Measurements from ENCODE around the gene TMEM151B.

The TMEM151B gene

GRCh38 chr6:44294832-44295791 is 24.9 kb downstream of the TMEM151B start:
- Mint-ChIP-seq H3K36me3 (no peaks in the 10 kb centered on the region), H3K9me3 (no peaks in the 10 kb centered on the region), H3K4me3 (no peak overlapping the region), H3K4me1 (peaks cover 5% of the 10 kb centered on the region), H3K27ac (no peak overlapping the region), H3K27me3 (peaks cover 35% of the 10 kb centered on the region)

- H3K27me3 Mint-ChIP-seq: peaks cover 19% of the 10 kb centered on the region
- H3K9me3 Mint-ChIP-seq: no peaks in the 10 kb centered on the region
- H3K4me3 Mint-ChIP-seq: peak overlapping the region; percentile 65
- H3K4me1 Mint-ChIP-seq: peaks cover 5% of the 10 kb centered on the region
- peaks cover 3% of the 10 kb centered on the region for H3K36me3 Mint-ChIP-seq
- no peak overlapping the region for H3K27ac Mint-ChIP-seq
Observed at GRCh38 chr6:44297063-44298038, 27.1 kb downstream of the TMEM151B start.

- peak overlapping the region; percentile 65 for H3K4me3 Mint-ChIP-seq
- H3K27ac Mint-ChIP-seq: no peak overlapping the region
- H3K36me3 Mint-ChIP-seq: peaks cover 3% of the 10 kb centered on the region
- no peaks in the 10 kb centered on the region for H3K9me3 Mint-ChIP-seq
- H3K27me3 Mint-ChIP-seq: peaks cover 16% of the 10 kb centered on the region
- peaks cover 5% of the 10 kb centered on the region for H3K4me1 Mint-ChIP-seq
Observed at GRCh38 chr6:44298055-44298803, 28.0 kb downstream of the TMEM151B start.

DNA sequence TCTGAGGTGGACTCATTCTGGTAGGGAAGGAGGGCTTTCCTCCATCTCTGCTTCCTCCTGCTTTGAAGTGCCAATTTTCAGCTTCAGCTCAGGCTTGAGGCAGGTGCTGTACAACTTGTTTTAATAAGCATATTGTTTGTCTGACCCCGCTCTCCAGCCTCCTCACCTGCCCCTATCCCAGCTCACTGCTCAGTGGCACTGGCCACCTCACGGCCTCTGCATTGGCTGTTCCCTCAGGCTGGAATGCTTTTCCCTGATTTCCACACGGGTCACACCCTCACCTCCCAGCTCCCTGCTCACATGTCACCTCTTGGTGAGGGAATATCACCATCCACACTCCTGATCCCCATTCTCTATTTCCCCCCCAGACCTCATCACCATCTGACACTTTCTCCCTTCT is 28.6 kb downstream of the TMEM151B start:
- Mint-ChIP-seq H3K9me3 (no peaks in the 10 kb centered on the region), H3K36me3 (peaks cover 3% of the 10 kb centered on the region), H3K4me1 (peaks cover 5% of the 10 kb centered on the region), H3K27me3 (peaks cover 13% of the 10 kb centered on the region), H3K27ac (no peak overlapping the region), H3K4me3 (no peak overlapping the region)

GRCh38 chr6:44300292-44300823 is 30.1 kb downstream of the TMEM151B start:
- no peaks in the 10 kb centered on the region for H3K9me3 Mint-ChIP-seq
- H3K27ac Mint-ChIP-seq: no peak overlapping the region
- H3K4me3 Mint-ChIP-seq: no peak overlapping the region
- peaks cover 6% of the 10 kb centered on the region for H3K27me3 Mint-ChIP-seq
- peaks cover 5% of the 10 kb centered on the region for H3K4me1 Mint-ChIP-seq
- peaks cover 3% of the 10 kb centered on the region for H3K36me3 Mint-ChIP-seq

- peaks cover 3% of the 10 kb centered on the region for H3K27me3 Mint-ChIP-seq
- no peak overlapping the region for H3K4me3 Mint-ChIP-seq
- no peaks in the 10 kb centered on the region for H3K9me3 Mint-ChIP-seq
- H3K4me1 Mint-ChIP-seq: peaks cover 5% of the 10 kb centered on the region
- peaks cover 3% of the 10 kb centered on the region for H3K36me3 Mint-ChIP-seq
- H3K27ac Mint-ChIP-seq: no peak overlapping the region
Observed at GRCh38 chr6:44301106-44301505, 30.9 kb downstream of the TMEM151B start.

GRCh38 chr6:44301782-44302564 is 31.7 kb downstream of the TMEM151B start:
- Mint-ChIP-seq H3K36me3 (peaks cover 3% of the 10 kb centered on the region), H3K4me3 (no peak overlapping the region), H3K27ac (no peak overlapping the region), H3K9me3 (no peaks in the 10 kb centered on the region), H3K4me1 (peaks cover 5% of the 10 kb centered on the region), H3K27me3 (no peaks in the 10 kb centered on the region)

- H3K27ac Mint-ChIP-seq: no peak overlapping the region
- no peak overlapping the region for H3K4me3 Mint-ChIP-seq
- H3K27me3 Mint-ChIP-seq: no peaks in the 10 kb centered on the region
- H3K9me3 Mint-ChIP-seq: no peaks in the 10 kb centered on the region
- H3K36me3 Mint-ChIP-seq: peaks cover 3% of the 10 kb centered on the region
- peaks cover 2% of the 10 kb centered on the region for H3K4me1 Mint-ChIP-seq
Observed at GRCh38 chr6:44302856-44303255, 32.6 kb downstream of the TMEM151B start.

GRCh38 chr6:44303842-44304241 is 33.6 kb downstream of the TMEM151B start:
- H3K27ac Mint-ChIP-seq: no peak overlapping the region
- H3K36me3 Mint-ChIP-seq: peaks cover 3% of the 10 kb centered on the region
- H3K27me3 Mint-ChIP-seq: no peaks in the 10 kb centered on the region
- H3K4me3 Mint-ChIP-seq: no peak overlapping the region
- H3K9me3 Mint-ChIP-seq: no peaks in the 10 kb centered on the region
- H3K4me1 Mint-ChIP-seq: no peaks in the 10 kb centered on the region

DNA sequence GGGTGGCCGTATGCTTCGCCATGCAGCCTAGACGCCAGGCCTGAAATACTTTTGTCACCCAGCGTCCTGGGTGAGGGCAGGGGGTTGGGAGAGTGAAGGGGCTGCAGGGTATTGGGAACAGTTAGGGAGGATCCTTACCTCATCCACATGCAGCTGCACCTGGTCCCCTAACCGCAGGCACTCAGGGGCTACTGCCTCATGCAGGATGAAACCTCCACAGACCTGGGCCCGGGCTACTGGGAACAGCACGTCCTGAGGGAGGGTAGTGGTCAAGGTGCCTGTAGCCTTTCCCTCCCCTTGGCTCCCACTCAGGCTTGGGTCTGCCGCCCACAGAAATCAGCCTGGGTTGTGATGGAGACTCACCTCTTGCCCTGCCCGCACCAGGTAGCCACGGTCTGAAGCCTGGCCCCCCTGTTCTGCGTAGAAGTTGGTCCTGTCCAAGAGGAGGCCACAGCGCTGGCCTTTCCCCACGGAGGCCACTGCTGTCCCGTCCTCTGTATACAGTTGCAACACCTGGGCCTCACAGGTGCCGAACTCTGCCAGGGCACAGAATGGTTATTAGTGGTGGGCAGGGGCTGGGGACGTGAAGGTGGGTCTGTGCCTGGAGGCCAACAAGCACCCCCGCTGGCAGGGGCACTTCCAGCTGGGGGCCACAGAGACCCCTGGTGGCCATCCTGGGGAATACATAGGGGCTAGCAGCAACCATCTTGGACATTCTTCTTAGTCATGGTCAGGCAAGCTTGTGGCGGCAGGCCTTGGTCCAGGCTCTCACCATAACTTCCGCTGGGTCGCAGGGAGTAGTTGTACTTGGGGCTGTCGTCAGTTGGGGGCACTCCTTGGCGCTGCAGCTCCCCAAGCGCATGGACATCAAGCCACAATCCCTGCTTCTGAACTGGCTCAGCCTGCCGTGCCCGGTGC is 34.3 kb downstream of the TMEM151B start:
- Mint-ChIP-seq H3K36me3 (peaks cover 3% of the 10 kb centered on the region), H3K4me3 (no peak overlapping the region), H3K4me1 (no peaks in the 10 kb centered on the region), H3K27me3 (no peaks in the 10 kb centered on the region), H3K27ac (no peak overlapping the region), H3K9me3 (no peaks in the 10 kb centered on the region)

GRCh38 chr6:44305200-44305725 is 35.0 kb downstream of the TMEM151B start:
- no peaks in the 10 kb centered on the region for H3K4me1 Mint-ChIP-seq
- no peaks in the 10 kb centered on the region for H3K9me3 Mint-ChIP-seq
- H3K27ac Mint-ChIP-seq: no peak overlapping the region
- peaks cover 9% of the 10 kb centered on the region for H3K36me3 Mint-ChIP-seq
- no peaks in the 10 kb centered on the region for H3K27me3 Mint-ChIP-seq
- H3K4me3 Mint-ChIP-seq: no peak overlapping the region

GRCh38 chr6:44306710-44307109 is 36.5 kb downstream of the TMEM151B start:
- no peak overlapping the region for H3K4me3 Mint-ChIP-seq
- no peaks in the 10 kb centered on the region for H3K27me3 Mint-ChIP-seq
- no peaks in the 10 kb centered on the region for H3K9me3 Mint-ChIP-seq
- H3K36me3 Mint-ChIP-seq: peaks cover 9% of the 10 kb centered on the region
- H3K4me1 Mint-ChIP-seq: peaks cover 3% of the 10 kb centered on the region
- H3K27ac Mint-ChIP-seq: no peak overlapping the region

DNA sequence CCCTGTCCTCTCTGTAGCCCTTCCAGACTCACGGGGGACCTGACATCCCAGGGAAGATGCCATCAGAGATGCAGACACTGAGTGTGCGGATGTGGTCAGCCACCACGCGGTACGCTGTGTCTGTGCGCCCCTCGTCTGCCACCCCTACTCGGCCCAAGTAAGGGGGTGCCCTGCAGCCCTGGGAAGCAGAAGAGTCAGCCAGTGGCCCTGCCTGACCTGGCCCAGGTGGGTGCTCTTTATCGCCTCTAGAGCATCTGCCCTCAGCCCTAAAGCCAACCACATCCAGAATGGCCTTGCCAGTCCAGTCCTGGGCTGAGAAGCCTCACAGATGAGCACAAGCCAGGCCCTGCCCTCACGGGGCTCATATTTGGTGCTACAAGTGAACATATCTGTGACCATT is 37.0 kb downstream of the TMEM151B start:
- H3K27ac Mint-ChIP-seq: no peak overlapping the region
- peaks cover 8% of the 10 kb centered on the region for H3K4me1 Mint-ChIP-seq
- no peaks in the 10 kb centered on the region for H3K27me3 Mint-ChIP-seq
- H3K4me3 Mint-ChIP-seq: no peak overlapping the region
- peaks cover 9% of the 10 kb centered on the region for H3K36me3 Mint-ChIP-seq
- H3K9me3 Mint-ChIP-seq: no peaks in the 10 kb centered on the region

Measured in activated naive CD4-positive, alpha-beta T cell treated with anti-CD3 and anti-CD28 coated beads, Interleukin-2, amount 50 U/mL, for 24 hours (primary cell).